Panc1 (cell line): ENCODE results near the gene LENEP.

Experiments used
- CTCF ChIP-seq: fragments of 450-650 bp; IDR thresholded peaks from 2 replicates; pipeline ENCODE4 v1.5.1; 2017; ENCODE audit warnings: mild to moderate bottlenecking
- POLR2AphosphoS5 ChIP-seq: IDR thresholded peaks from 2 replicates; pipeline ENCODE4 v1.6.1; 2012; ENCODE audit warnings: mild to moderate bottlenecking, low read depth, low read length, moderate library complexity
- SIN3A ChIP-seq: IDR thresholded peaks from 2 replicates; pipeline ENCODE4 v1.6.1; 2012; ENCODE audit warnings: low read depth, mild to moderate bottlenecking, low read length, moderate library complexity, borderline replicate concordance; ENCODE audit not compliant: insufficient read depth
- TCF7L2 ChIP-seq: IDR thresholded peaks from 2 replicates; pipeline ENCODE4 v1.6.1; 2011; ENCODE audit warnings: mild to moderate bottlenecking, low read depth, low read length, inconsistent platforms
- TF ChIP-seq, protein P1 (sequence below), 2 experiments: IDR thresholded peaks; 2 replicates each; pipeline ENCODE4 v1.6.1; 2011 to 2012; ENCODE audit warnings: low read depth in 2 of 2, control low read depth in 1 of 2, low read length in 1 of 2, mild to moderate bottlenecking in 1 of 2, moderate library complexity in 1 of 2; ENCODE audit not compliant: insufficient read depth in 1 of 2

DNA sequence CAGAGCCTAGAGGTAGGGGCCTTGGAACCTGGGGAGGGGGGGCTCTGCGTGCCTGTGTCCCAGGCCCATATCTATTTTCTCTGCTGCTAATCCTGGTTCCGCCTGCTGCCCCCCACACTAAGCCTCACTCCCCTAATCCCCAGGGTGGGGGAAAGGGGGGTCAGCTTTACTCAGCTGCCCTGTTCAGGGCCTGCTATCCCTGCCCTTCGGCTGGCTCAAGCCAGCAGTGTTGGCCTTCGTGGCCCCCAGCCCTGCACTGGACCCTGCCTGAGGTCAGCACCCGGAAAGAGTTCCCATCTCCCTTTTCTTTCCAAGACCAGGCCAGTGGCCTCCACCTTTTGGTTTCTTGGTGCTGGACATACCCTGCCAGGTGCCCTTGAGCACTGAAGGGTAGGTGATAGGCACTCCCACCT is 17.6 kb downstream of the LENEP start:
- TF ChIP-seq CTCF (no peak), POLR2AphosphoS5 (no peak), TCF7L2 (no peak), SIN3A (no peak)
- TF ChIP-seq, protein P1, sequence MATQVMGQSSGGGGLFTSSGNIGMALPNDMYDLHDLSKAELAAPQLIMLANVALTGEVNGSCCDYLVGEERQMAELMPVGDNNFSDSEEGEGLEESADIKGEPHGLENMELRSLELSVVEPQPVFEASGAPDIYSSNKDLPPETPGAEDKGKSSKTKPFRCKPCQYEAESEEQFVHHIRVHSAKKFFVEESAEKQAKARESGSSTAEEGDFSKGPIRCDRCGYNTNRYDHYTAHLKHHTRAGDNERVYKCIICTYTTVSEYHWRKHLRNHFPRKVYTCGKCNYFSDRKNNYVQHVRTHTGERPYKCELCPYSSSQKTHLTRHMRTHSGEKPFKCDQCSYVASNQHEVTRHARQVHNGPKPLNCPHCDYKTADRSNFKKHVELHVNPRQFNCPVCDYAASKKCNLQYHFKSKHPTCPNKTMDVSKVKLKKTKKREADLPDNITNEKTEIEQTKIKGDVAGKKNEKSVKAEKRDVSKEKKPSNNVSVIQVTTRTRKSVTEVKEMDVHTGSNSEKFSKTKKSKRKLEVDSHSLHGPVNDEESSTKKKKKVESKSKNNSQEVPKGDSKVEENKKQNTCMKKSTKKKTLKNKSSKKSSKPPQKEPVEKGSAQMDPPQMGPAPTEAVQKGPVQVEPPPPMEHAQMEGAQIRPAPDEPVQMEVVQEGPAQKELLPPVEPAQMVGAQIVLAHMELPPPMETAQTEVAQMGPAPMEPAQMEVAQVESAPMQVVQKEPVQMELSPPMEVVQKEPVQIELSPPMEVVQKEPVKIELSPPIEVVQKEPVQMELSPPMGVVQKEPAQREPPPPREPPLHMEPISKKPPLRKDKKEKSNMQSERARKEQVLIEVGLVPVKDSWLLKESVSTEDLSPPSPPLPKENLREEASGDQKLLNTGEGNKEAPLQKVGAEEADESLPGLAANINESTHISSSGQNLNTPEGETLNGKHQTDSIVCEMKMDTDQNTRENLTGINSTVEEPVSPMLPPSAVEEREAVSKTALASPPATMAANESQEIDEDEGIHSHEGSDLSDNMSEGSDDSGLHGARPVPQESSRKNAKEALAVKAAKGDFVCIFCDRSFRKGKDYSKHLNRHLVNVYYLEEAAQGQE (IDR thresholded peaks at IDR 0.05; ENCODE audit: insufficient read depth in 1 of 2, low read depth in 2 of 2, low read length in 1 of 2) = no peak
